Fibroblast of skin of left biceps (primary cell): ENCODE results near the gene RAB10.
"Not testable (repeated sequence)": the region's sequence is repeated elsewhere in the genome, so short reads cannot be mapped to it uniquely, and the experiment has no call there.

ENCODE experiments used
- DNase-seq, 2 experiments: peaks; one replicate each; pipeline ENCODE4 v3.0.0-alpha.2; 2013; ENCODE audit warnings: low read depth in 2 of 2

Gene RAB10

DNA sequence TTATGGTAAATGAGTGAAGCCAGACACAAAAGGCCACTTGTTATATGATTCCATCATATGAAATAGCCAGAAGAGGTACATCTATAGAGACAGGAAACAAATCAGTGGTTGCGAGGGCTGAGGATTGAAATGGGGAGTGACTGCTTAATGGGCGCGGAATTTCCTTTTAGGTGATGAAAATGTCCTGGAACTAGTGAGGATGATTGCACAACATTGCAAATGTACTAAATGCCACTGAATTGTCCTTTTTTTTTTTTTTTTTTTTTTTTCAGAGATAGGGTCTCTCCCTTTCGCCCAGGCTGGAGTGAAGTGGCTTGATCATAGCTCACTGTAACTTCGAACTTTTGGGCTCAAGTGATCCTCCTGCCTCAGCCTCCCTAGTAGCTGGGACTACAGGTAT lies 123.7 kb downstream of the RAB10 start:
- no peak for DNase-seq

DNA sequence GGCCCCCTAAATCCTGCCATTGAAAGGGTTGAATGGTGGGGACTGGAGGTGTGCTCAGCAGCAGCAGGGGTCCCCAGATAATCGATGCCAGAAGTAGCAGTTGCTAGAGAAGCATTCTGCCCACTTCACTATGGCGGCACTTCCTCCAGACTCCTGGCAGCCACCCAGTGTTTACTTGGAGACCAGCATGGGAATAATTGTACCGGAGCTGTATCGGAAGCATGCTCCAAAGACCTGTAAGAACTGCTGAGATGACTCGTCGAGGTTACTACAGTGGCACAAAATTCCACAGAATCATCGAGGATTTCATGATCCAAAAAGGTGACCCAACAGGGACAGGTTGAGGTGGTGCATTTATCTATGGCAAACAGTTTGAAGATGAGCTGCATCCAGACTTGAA lies 128.0 kb downstream of the RAB10 start:
- DNase-seq: no peak

GRCh38 chr2:26162963-26163362 lies 129.1 kb downstream of the RAB10 start:
- DNase-seq: no peak

DNA sequence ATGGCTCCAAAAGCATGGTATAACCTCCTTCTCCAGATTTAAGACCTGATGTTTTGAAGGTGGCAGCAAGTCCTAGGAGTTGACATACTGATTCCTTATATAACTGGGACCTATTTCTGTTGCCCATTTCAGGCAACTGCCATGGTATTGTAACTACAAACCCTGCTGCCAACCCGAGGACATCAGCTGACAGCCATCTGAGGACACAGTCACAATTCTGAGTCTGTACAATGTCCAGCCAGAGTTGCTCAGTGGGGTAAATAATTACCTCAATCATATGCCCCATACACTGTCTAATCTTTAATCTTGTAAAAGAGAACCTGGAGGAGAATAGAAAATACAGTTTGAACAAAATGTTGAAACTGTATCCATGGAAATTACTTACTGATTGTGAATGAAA lies 130.3 kb downstream of the RAB10 start:
- DNase-seq: no peak

DNA sequence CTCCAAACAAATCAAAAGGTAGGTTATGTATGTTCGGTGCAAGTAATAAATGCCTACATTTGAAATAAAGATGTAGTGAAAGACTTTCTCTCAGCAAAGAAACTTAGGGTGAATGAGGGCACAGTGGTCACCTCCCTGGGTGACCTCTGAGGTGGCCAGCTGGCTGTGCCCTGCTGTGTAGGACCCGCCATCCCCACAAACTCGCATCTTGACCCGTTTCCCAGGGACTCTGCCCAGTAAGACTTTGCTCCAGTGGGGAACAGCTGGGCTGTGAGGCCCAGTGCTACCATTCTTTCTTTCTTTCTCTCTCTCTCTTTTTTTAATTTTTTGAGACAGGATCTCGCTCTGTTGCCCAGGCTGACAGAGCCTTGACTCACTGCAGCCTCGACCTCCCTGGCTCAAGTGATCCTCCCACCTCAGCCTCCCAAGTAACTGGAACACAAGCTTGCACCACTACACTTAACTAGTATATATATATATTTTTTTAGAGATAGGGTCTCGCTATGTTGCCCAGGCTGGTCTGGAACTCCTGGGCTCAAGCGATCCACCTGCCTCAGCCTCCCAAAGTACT lies 130.8 kb downstream of the RAB10 start:
- no peak for DNase-seq

DNA sequence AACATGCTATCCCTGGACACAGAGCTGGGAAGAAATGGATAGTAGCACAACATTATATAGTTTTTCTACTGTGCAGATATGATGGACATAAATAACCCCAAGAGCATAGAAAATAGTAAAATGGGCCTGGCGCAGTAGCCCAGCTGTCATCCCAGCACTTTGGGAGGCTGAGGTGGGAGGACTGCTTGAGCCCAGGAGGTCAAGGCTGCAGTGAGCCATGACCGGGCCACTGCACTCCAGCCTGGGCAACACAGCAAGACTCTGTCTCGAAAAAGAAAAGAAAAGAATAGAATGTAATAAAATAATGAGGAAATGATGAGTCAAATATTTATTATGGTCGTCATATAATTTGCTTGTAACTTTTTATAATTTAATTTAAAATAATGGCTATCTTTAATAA lies 131.5 kb downstream of the RAB10 start:
- no peak for DNase-seq

DNA sequence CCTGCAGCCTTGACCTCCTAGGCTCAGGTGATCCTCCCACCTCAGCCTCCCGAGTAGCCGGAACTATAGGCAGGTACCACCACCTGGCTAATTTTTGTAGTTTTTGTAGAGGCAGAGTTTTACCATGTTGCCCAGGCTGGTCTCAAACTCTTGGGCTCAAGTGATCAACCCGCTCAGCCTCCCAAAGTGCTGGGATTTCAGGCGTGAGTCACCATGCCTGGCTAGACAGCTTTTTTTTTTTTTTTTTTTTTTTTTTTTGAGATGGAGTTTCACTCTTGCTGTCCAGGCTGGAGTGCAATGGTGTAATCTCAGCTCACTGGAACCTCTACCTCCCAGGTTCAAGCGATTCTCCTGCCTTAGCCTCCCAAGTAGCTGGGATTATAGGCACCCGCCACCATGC lies 132.7 kb downstream of the RAB10 start:
- DNase-seq: not testable (repeated sequence)

- no peak for DNase-seq
Observed at GRCh38 chr2:26168785-26169184, 134.9 kb downstream of the RAB10 start.

- no peak for DNase-seq
Observed at GRCh38 chr2:26169226-26169625, 135.3 kb downstream of the RAB10 start.

- DNase-seq: no peak
Observed at GRCh38 chr2:26169681-26170414, 136.0 kb downstream of the RAB10 start.

DNA sequence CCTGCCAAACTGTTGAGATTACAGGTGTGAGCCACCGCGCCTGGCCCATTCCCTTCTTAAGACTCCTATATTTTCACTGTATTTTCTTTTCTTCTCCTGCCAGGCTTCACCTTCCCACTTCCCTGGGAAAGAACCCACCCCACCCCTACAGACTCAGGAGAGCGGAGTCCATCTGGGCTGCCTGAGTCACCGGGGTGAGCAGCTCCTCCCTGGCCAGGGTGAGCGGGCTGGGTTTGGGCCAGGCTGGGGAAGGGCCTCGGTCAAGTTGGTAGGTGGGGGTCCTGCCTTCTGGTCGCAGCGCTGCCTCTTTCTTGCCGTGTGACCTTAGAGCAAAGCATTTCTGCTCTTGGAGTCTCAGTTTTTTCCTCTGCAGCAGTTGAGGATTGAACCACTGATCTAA lies 136.9 kb downstream of the RAB10 start:
- DNase-seq: no peak

DNA sequence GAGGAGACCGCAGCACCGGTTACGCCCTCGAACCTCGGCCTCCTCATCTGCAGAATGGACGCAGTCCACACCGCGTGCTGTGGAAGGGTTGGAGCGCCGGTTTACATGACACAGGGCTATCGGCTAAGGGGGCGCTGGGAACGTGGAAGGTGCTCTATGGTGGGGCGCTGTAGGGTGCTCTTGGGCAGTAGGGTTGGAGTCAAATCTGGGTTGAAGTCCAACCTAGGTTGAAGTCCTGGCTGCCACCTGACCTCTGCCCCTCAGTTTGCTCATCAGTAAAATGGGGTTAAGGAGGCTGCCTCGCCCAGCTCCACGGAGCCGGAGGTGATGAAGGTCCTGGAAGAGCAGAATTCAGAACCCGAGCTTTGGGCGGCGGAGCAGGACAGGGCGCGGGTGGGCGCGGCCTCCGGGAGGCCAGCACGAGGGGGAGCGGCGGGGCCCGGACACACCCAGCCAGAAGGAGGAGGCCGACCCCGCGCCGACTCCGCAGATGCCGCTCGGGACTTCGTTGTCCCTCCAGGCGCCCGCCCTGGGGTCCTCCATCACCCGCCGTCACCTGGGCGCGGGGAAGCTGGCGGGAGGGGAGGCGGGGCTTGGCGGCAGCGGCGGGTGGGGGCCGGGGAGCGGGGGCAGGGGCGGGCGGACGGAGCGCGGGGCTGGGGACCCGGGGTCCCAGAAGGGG lies 138.4 kb downstream of the RAB10 start:
- no peak for DNase-seq

DNA sequence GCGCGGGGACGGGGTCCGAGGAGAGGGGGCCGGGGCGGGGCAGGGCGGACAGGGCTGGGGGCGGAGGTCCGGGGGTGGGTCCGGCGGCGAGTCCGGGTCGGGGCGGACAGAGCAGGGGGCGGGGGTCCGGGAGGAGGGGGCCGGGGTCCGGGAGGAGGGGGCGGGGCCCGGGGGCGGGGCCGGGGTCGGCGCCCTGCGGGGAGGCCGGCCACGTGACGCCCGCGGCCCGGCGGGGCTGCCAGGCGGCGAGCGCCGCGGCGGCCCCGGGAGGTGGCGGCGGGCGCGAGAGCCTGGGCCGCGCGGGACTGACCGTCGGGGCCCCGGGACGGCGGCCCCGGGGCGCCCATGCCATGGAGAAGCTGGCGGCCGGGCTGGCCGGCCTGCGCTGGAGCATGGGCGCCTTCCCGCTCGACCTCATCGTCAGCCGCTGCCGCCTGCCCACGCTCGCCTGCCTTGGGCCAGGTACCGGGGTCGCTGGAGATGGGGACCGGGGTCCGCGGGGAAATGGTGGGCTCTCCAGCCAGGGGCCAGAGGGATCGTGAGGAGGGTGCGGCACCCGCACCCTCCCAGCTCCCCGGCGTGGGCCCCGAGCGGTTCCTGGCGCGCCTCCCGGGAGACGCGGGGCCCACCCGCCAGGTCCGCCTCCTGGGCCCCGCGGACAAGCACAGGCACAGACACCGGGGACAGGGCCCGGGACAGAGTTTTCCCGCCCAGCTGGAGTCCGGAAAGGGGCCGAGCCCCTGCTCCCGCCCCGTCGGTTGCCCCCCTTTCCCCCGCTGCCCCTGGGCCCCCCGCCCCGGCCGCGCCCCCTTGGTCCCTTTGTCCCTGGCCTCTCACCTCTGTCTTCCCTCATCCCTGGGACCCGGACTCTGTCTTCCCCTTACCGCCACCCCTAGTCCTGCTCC lies 139.2 kb downstream of the RAB10 start, which contains the start of gene GAREM2:
Gene GAREM2 (plus strand): TSS at position 218 of the 905 bp plus-strand sequence. CDS start 133 bp downstream, at position 351.
- DNase-seq: no peak

GRCh38 chr2:26173776-26174482 lies 140.0 kb downstream of the RAB10 start:
- DNase-seq: no peak

DNA sequence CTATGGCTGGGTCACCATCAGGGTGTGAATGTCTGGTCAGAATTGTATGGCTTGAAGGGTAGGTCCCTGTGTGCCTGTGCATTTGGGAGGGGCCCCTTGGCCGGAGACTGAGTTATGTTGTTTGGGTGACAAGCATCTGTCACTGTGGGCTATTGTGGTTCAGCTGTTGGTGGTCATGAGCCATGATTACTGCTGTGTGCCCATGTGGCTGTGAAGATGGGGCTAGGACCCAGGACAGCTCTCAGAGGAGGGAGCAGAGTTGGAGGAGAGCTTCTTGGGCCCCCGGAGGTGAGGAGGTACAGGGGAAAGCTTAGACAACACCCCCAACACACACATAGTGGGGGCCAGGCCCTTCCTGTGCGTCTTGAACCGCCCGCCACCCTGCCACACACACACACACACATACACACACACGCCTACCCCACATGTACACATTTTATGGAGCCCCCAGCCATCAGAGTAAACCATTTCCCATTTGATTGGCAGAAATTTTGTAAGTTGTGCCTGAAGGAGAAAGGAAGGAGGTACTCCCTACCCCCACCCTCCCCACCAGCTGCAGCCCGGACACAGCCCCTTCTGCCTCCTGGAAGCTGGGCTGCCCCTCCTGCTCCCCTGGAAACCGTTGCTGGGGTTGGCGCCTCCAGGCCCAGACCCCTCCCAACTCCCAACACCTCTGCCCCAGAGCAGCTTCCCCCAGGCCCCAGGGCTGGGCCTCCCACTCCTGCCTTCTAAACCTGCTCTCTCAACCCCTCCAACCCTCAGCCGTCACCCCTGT lies 141.0 kb downstream of the RAB10 start:
- DNase-seq: no peak

DNA sequence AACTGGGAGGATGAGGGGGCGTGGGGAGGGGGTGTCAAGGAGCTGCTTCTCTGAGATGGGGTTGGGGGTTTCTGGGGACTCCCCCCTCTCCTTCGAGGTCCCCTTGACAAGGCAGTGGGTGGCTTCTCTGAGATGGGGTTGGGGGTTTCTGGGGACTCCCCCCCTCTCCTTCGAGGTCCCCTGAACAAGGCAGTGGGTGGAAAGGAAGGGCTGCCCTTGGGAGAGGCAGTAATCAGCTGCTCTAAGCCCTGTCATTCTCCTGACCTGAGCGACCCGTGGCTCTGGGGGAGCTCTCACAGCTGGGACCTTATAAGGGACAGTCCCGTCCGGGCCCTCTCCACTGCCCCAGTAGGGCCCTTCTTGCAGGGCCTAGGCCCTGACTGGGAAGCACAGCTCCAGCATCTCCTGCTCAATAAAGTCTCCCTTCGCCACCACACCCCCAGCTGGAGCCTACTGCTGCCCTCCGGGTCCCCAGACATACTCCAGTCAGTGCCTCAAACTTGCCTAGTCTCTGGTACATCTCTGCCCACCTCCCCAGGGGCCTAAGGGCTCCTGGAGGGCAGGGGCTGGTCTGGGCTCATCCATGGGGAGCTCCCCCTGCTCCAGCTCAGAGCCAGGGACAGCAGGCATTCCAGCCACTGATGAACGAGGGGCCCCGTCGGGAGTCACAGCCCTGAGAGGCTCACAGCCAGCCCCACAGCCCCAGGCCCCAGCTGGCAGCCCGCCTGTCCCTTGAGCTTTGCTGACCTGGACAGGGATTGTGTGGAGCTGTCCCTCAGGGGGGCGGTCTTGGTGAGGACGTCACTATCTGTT lies 141.8 kb downstream of the RAB10 start:
- no peak for DNase-seq

DNA sequence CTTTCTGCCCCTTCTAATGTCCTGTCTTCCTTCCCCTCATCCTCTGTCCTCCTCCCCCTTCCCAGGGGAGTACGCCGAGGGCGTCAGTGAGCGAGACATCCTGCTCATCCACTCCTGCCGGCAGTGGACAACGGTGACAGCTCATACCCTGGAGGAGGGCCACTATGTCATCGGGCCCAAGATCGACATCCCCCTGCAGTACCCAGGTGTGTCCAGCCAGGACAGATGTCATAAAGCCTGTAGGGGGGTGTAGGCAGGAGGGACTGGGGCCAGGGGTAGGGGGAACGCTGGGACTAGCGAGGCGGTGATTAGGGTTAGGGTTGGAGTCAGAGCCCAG lies 142.4 kb downstream of the RAB10 start:
- DNase-seq: no peak

- DNase-seq: no peak
Observed at GRCh38 chr2:26177122-26177521, 143.2 kb downstream of the RAB10 start.

- DNase-seq: no peak
Observed at GRCh38 chr2:26178246-26178645, 144.4 kb downstream of the RAB10 start.
